Fibroblast of peridontal ligament (primary cell): ENCODE data around the gene VNN1.
A peak's percentile ranks its signal among the peaks of the same experiment; 100 is the strongest.
"Not testable (repeated sequence)": the region's sequence is repeated elsewhere in the genome, so short reads cannot be mapped to it uniquely, and the experiment has no call there.

Experiments
- DNase-seq: peaks from one replicate; pipeline ENCODE4 v3.0.0-alpha.2; 2010; ENCODE audit errors: extremely low read depth

VNN1 gene

GRCh38 chr6:132671295-132671694, 42.6 kb downstream of the VNN1 start:
- no peak for DNase-seq

- peak; percentile 63 for DNase-seq
Measured at GRCh38 chr6:132669690-132670291, 44.1 kb downstream of the VNN1 start.

- DNase-seq: no peak
Measured at GRCh38 chr6:132666118-132666517, 47.7 kb downstream of the VNN1 start.

GRCh38 chr6:132664309-132665034, 49.4 kb downstream of the VNN1 start:
- DNase-seq: no peak

- DNase-seq: no peak
Measured at GRCh38 chr6:132663661-132664060, 50.2 kb downstream of the VNN1 start.

- DNase-seq: no peak
Measured at GRCh38 chr6:132661906-132662305, 51.9 kb downstream of the VNN1 start.

GRCh38 chr6:132659082-132659481, 54.8 kb downstream of the VNN1 start, which contains the start of gene TAAR1:
Gene TAAR1 (minus strand): TSS chr6:132659182. CDS start chr6:132646003, 13,179 bp downstream.
- no peak for DNase-seq

GRCh38 chr6:132651062-132651461, 62.8 kb downstream of the VNN1 start:
- no peak for DNase-seq

- no peak for DNase-seq
Measured at GRCh38 chr6:132650429-132650828, 63.4 kb downstream of the VNN1 start.

- peak; percentile 29 for DNase-seq
Measured at GRCh38 chr6:132648828-132649227, 65.0 kb downstream of the VNN1 start.

GRCh38 chr6:132648356-132648755, 65.5 kb downstream of the VNN1 start:
- DNase-seq: peak; percentile 84

GRCh38 chr6:132643547-132643946, 70.3 kb downstream of the VNN1 start:
- no peak for DNase-seq

GRCh38 chr6:132637135-132637534, 76.7 kb downstream of the VNN1 start:
- DNase-seq: not testable (repeated sequence)

- DNase-seq: not testable (repeated sequence)
Measured at GRCh38 chr6:132635906-132636305, 77.9 kb downstream of the VNN1 start.

GRCh38 chr6:132635288-132635687, 78.6 kb downstream of the VNN1 start:
- not testable (repeated sequence) for DNase-seq

- no peak for DNase-seq
Measured at GRCh38 chr6:132634796-132635195, 79.1 kb downstream of the VNN1 start.

GRCh38 chr6:132633362-132633761, 80.5 kb downstream of the VNN1 start:
- no peak for DNase-seq
